Esophagus muscularis mucosa (tissue), 4 donors: ENCODE data around the gene HTT. TPM values are rescaled to one million over a fixed set of nuclear protein-coding genes. Genes with fewer than 3 reads are reported as not detected.

Experiments
- DNase-seq: peaks from one replicate; pipeline ENCODE4 v3.0.0-alpha.2; 2017; ENCODE audit errors: extremely low spot score
- H3K27ac ChIP-seq, 4 donors: fragments of 200-600 bp; sonication (generic); replicated peaks in 1 of 4; 1 replicate in 3 of 4; 2 replicates in 1 of 4; pipeline ENCODE4 v1.5.1; 2016 to 2019; ENCODE audit warnings: mild to moderate bottlenecking in 1 of 4
- H3K27me3 ChIP-seq, 4 donors: fragments of 200-600 bp; sonication (generic); one replicate each; pipeline versions ENCODE4 v1.5.1 to v1.6.0; 2016 to 2019
- H3K36me3 ChIP-seq, 4 donors: fragments of 200-600 bp; sonication (generic); one replicate each; pipeline ENCODE4 v1.5.1; 2016 to 2019
- H3K4me1 ChIP-seq, 4 donors: fragments of 200-600 bp; sonication (generic); one replicate each; pipeline ENCODE4 v1.5.1; 2016 to 2019
- H3K4me3 ChIP-seq, 4 donors: fragments of 200-600 bp; sonication (generic); 1 replicate in 2 of 4; 2 replicates in 2 of 4; pipeline ENCODE4 v1.5.1; 2016 to 2019; ENCODE audit warnings: mild to moderate bottlenecking in 4 of 4, moderate library complexity in 1 of 4
- H3K9me3 ChIP-seq, 4 donors: fragments of 200-600 bp; sonication (generic); 1 replicate in 3 of 4; 2 replicates in 1 of 4; pipeline ENCODE4 v1.5.1; 2016 to 2019
- EP300 ChIP-seq: sonication (generic); formaldehyde crosslinking; IDR thresholded peaks from one replicate; pipeline ENCODE4 v1.6.1; 2017; ENCODE audit warnings: antibody characterized with exemption
- POLR2A ChIP-seq: fragments of 450-650 bp; IDR thresholded peaks from one replicate; pipeline ENCODE4 v1.6.1; 2017; ENCODE audit warnings: antibody characterized with exemption, moderate library complexity, mild to moderate bottlenecking, low read depth
- POLR2AphosphoS5 ChIP-seq, 2 donors: sonication (generic); formaldehyde crosslinking; IDR thresholded peaks; one replicate each; pipeline ENCODE4 v1.6.1; 2017; ENCODE audit warnings: antibody characterized with exemption in 2 of 2
- WGBS: methylation state at CpG from one replicate; pipeline ENCODE4 v1.1.5; 2018; 5-methylcytosine and 5-hydroxymethylcytosine counted together
- intact Hi-C: fragments of 100-400 bp; cut with DNase I; formaldehyde crosslinking; loops from one replicate; pipeline ENCODE4 v1.15.1; 2023
- total RNA-seq, 4 donors: library from RNA; depleted of rRNA; stranded (reverse); fragments of >200 nt; gene quantifications; one replicate each; pipeline versions ENCODE4 v1.1.0 to v1.2.1, GENCODE V29; 2016
- TF ChIP-seq, protein P1 (sequence below), 3 experiments: fragments of 200-600 bp in 2 of 3; fragments of 450-650 bp in 1 of 3; sonication (generic) in 2 of 3; IDR thresholded peaks; one replicate each; pipeline ENCODE4 v1.5.1; 2017 to 2019; ENCODE audit warnings: antibody characterized with exemption in 3 of 3, mild to moderate bottlenecking in 2 of 3, moderate library complexity in 1 of 3

Gene HTT
- total RNA-seq, 4 donors from 2014 or later, result 30.2 to 65.7 (median 49.3) TPM

DNA sequence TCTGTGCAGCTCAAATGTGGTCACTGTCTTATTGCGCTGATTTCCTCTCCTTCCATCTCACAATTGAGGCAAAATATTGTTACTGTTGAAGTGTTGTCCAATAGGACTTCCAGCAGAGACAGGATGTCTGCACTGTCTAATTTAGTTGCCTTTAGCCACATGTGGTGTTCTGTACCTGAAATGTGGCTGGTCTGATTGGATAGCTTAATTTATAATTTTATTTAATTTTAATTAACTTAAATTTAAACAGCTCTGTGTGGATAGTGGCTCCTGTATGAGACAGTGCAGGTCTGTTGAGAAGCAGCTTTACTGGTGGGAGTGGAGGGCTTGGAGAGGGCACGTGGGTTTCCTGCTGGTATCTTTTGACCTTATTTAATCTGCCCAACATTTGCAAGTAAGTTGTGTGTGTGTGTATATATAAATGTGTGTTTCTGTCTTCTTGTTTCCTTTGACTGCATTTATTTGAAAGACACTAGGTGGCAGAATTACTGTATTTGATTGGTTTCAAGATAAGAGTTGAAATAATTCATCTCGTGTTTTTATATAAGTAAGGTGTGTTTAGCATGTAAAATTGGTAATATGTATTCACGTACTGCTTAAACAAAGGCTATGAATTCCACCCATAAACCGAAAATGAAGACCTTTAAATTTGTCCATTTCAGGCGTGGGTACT, 119.2 kb downstream of the HTT start:
- Histone ChIP-seq H3K36me3 (peaks cover 10 to 86% (median 71%) of the 10 kb centered on the region in 4 donors), H3K27ac (no peak overlapping the region), H3K9me3 (no peaks in the 10 kb centered on the region), H3K27me3 (no peaks in the 10 kb centered on the region), H3K4me1 (peaks cover 0 to 11% (median 7%) of the 10 kb centered on the region in 4 donors), H3K4me3 (no peak overlapping the region)
- intact Hi-C loops, result loop anchor here (5.0 kb wide), 1 partner anchor 249 kb away; the partner anchor contains the start of gene HGFAC
- WGBS, result 66% methylated on average over 6 of the region's 6 CpGs
- DNase-seq, result no peak
- no peak for TF ChIP-seq POLR2AphosphoS5 (IDR thresholded peaks at IDR 0.05)
- no peak for TF ChIP-seq POLR2A
- TF ChIP-seq, protein P1, sequence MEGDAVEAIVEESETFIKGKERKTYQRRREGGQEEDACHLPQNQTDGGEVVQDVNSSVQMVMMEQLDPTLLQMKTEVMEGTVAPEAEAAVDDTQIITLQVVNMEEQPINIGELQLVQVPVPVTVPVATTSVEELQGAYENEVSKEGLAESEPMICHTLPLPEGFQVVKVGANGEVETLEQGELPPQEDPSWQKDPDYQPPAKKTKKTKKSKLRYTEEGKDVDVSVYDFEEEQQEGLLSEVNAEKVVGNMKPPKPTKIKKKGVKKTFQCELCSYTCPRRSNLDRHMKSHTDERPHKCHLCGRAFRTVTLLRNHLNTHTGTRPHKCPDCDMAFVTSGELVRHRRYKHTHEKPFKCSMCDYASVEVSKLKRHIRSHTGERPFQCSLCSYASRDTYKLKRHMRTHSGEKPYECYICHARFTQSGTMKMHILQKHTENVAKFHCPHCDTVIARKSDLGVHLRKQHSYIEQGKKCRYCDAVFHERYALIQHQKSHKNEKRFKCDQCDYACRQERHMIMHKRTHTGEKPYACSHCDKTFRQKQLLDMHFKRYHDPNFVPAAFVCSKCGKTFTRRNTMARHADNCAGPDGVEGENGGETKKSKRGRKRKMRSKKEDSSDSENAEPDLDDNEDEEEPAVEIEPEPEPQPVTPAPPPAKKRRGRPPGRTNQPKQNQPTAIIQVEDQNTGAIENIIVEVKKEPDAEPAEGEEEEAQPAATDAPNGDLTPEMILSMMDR (IDR thresholded peaks at IDR 0.05), result peak; percentile 28 to 44 (median 38)
- no peak for TF ChIP-seq EP300

DNA sequence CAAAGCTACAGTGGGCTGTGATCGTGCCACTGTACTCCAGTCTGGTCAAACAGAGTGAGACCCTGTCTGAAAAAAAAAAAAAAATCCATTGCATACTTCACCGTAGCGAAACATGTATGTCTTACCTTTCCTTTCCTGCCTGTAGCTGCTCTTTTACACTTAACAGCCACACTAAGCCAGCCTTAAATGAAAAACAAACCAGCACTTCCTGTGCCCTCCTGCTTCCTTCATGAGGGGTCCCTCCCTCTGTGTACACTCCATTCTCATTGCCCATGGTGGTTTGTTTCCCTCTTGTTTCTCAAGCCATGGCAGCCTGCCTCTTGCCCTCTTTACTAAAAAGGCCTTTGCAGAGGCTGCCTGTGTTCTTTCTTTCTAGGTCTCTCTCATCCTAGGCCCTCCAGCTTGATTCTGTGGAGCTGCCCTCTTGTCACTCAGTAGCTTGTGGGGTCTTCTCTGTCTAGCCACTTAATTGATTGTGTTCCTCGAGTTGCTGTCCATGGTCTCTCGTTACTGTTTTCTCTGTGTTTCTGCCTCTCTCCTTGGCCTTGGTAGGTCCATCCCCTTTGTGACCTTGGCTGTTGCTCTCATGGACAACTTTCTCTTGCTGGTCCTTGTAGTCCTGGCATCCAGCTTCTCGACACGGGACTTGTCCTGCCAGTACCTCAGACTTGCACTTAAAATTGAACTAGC, 122.3 kb downstream of the HTT start:
- H3K4me3 ChIP-seq, result no peak overlapping the region
- H3K27me3 ChIP-seq, result no peaks in the 10 kb centered on the region
- peaks cover 0 to 30% (median 14%) of the 10 kb centered on the region in 4 donors for H3K4me1 ChIP-seq
- DNase-seq, result no peak
- H3K36me3 ChIP-seq, result peaks cover 0 to 76% (median 67%) of the 10 kb centered on the region in 4 donors
- TF ChIP-seq POLR2AphosphoS5 (IDR thresholded peaks at IDR 0.05) (no peak), POLR2A (no peak), EP300 (no peak)
- TF ChIP-seq, protein P1 (IDR thresholded peaks at IDR 0.05), result no peak
- H3K27ac ChIP-seq, result no peak overlapping the region
- WGBS, result 93% methylated on average over 7 of the region's 7 CpGs
- intact Hi-C loops, result no loop called here
- no peaks in the 10 kb centered on the region for H3K9me3 ChIP-seq

DNA sequence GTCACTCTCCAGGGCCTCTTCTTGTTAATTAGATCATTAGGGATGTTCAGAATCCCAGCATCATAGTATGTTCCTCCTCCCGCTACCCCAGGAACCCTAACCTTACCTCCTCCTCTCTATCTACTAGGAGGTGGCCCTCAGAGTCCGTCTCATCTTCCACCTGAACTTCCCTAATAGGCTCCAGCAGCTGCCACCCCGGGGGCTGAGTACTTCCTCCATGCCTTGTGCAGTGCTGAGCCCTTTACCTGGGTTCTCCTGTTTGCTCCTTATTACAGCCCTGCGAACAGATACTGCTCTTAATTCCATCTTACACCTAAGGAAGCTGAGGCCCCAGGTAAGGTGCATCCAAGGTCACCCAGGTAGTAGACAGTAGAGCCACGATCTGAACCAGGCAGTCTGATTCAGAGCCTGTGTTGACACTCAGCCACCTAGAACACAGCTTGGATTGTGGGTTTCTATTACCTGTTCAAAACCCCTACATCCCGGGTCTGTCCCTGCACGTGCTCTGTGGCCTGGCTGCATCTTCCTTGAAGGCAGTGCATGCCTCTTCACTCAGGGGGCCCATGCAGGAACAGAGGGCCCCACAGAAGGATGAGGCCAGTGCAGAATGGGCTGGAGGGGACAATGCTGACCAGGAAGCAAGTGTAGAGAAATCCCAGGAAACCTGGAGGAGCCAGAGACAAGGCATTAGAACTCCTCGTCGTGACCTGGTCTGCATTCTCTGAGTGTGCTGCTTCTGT, 123.1 kb downstream of the HTT start:
- Histone ChIP-seq H3K4me1 (peaks cover under 1 to 37% (median 22%) of the 10 kb centered on the region in 4 donors), H3K9me3 (no peaks in the 10 kb centered on the region), H3K27me3 (no peaks in the 10 kb centered on the region), H3K36me3 (peaks cover 0 to 69% (median 64%) of the 10 kb centered on the region in 4 donors), H3K27ac (no peak overlapping the region), H3K4me3 (no peak overlapping the region)
- TF ChIP-seq POLR2AphosphoS5 (IDR thresholded peaks at IDR 0.05), result no peak
- TF ChIP-seq EP300, result no peak
- TF ChIP-seq, protein P1 (IDR thresholded peaks at IDR 0.05), result no peak
- no peak for TF ChIP-seq POLR2A
- intact Hi-C loops, result no loop called here
- DNase-seq, result no peak
- WGBS, result 85% methylated on average over 9 of the region's 9 CpGs

DNA sequence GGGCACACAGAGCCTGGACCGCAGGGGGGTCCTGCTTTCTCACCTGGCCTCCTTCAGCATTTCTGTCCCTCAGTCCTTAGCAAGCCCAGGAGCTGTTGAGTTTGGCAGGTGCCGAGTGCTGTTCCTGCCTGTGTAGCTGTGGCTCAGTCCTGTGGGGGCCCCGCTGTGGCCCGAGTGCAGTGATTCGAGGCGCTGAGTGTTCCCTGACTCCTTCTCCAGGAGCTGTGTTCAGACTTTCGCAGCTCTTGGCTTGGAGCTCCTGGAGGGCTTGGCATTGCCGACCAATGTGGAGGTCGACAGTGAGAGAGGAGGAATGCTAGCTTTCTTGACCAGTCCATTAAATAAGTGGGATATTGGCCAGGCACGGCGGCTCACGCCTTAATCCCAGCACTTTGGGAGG, 124.4 kb downstream of the HTT start:
- peaks cover 0 to 61% (median 59%) of the 10 kb centered on the region in 4 donors for H3K36me3 ChIP-seq
- H3K4me3 ChIP-seq, result no peak overlapping the region
- H3K27ac ChIP-seq, result peak overlapping the region; percentile 6 to 52 (median 30)
- DNase-seq, result no peak
- TF ChIP-seq POLR2AphosphoS5 (IDR thresholded peaks at IDR 0.05) (no peak), EP300 (no peak), POLR2A (no peak)
- TF ChIP-seq, protein P1 (IDR thresholded peaks at IDR 0.05), result no peak
- H3K4me1 ChIP-seq, result peaks cover 14 to 51% (median 35%) of the 10 kb centered on the region in 4 donors
- intact Hi-C loops, result no loop called here
- no peaks in the 10 kb centered on the region for H3K27me3 ChIP-seq
- no peaks in the 10 kb centered on the region for H3K9me3 ChIP-seq
- WGBS, result 92% methylated on average over 9 of the region's 12 CpGs
